D721Med (cell line): Measurements from ENCODE around the gene UBE2E1.

Experiments
- DNase-seq: peaks from one replicate; pipeline ENCODE4 v3.0.0; 2011; ENCODE audit warnings: low spot score; ENCODE audit not compliant: insufficient read length
- FAIRE-seq: peaks from 2 replicates; lab custom pipeline; 2011; peaks lifted over from hg19 to GRCh38; lab: Jason Lieb, UNC
- TF ChIP-seq, protein P1 (sequence below): IDR thresholded peaks from 2 replicates; pipeline ENCODE4 v1.5.1; 2012; ENCODE audit warnings: mild to moderate bottlenecking, control low read depth; ENCODE audit not compliant: insufficient read depth; ENCODE audit errors: missing control alignments

UBE2E1 gene

GRCh38 chr3:23835087-23835486 is 29.3 kb downstream of the UBE2E1 start:
- TF ChIP-seq, protein P1, sequence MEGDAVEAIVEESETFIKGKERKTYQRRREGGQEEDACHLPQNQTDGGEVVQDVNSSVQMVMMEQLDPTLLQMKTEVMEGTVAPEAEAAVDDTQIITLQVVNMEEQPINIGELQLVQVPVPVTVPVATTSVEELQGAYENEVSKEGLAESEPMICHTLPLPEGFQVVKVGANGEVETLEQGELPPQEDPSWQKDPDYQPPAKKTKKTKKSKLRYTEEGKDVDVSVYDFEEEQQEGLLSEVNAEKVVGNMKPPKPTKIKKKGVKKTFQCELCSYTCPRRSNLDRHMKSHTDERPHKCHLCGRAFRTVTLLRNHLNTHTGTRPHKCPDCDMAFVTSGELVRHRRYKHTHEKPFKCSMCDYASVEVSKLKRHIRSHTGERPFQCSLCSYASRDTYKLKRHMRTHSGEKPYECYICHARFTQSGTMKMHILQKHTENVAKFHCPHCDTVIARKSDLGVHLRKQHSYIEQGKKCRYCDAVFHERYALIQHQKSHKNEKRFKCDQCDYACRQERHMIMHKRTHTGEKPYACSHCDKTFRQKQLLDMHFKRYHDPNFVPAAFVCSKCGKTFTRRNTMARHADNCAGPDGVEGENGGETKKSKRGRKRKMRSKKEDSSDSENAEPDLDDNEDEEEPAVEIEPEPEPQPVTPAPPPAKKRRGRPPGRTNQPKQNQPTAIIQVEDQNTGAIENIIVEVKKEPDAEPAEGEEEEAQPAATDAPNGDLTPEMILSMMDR: no peak
- DNase-seq (no peak), FAIRE-seq (no peak)

DNA sequence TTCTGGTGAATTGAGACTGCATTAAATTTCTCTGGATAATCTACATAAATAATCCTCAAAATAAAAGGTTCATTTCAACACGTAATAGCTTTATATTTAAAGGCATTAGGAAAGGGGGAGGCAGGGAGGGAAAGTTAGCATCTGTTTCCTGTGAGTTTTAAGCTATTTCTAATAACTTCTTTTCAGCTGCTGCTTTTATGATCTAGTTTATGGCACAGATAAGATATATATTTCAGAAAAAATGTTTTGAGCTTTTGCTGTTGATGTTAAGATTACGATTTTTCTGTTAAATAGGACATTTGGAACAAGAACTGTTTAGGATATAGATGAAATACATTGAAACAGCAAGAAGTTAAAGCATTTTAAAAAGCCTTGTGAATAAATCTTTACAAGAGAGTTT is 30.0 kb downstream of the UBE2E1 start:
- DNase-seq (no peak), FAIRE-seq (no peak)
- TF ChIP-seq, protein P1: no peak

- FAIRE-seq (no peak), DNase-seq (no peak)
- TF ChIP-seq, protein P1: no peak
Measured at GRCh38 chr3:23836536-23837230, 30.9 kb downstream of the UBE2E1 start.

GRCh38 chr3:23837286-23837685 is 31.5 kb downstream of the UBE2E1 start:
- FAIRE-seq (no peak), DNase-seq (no peak)
- TF ChIP-seq, protein P1: no peak

DNA sequence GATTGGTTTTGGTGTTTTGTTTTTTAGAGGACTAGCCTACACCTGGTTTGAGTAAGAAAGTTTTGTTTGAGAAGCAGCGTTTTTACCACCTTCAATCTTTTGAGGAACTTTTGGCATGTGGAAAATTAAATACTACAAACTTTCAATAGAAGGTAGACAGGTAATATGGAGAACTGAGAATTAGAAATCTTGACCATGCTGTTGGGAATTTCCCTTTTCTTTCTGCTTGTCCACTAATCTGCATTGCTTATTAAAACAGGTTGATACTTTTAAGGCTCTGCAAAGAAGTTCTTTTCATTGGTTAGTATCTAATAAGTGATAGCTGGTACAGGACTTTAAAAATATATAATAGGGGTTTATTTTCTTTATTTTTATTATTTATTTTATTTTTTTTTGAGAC is 31.9 kb downstream of the UBE2E1 start:
- TF ChIP-seq, protein P1: no peak
- no peak for FAIRE-seq
- no peak for DNase-seq

GRCh38 chr3:23840521-23840920 is 34.8 kb downstream of the UBE2E1 start:
- TF ChIP-seq, protein P1: no peak
- DNase-seq: no peak
- FAIRE-seq: no peak

DNA sequence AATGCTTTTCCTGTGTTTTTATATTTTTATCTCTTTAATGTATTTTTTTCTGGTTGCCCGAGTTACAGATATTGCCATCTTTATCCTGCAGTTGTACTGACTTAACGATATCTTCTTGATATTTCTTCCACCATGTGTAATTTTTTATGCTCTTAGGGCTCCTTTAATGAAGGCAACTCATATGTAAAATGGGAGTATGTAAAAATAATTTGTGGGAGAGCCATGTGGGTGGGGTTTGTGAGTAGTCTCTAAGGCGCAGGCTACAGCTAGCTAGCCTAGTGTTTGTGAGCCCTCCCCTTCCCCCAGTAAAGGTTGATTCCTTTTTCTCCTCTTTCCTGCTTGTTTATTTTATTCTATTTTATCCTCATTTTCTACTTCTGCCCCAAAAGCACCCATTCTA is 38.1 kb downstream of the UBE2E1 start:
- FAIRE-seq: no peak
- TF ChIP-seq, protein P1: no peak
- DNase-seq: no peak
